Fibroblast of the aortic adventitia (primary cell): ENCODE results near the gene ABHD8. TPM values are rescaled to one million over a fixed set of nuclear protein-coding genes. Genes with fewer than 3 reads are reported as not detected.

Source experiments
- DNase-seq: peaks from one replicate; pipeline ENCODE4 v3.0.0-alpha.2; 2010; ENCODE audit warnings: low read depth
- H3K4me3 ChIP-seq: 2 replicates; pipeline ENCODE4 v1.5.1; 2011; ENCODE audit warnings: low read depth, mild to moderate bottlenecking, control low read depth, low read length, moderate library complexity
- CTCF ChIP-seq: IDR thresholded peaks from 2 replicates; pipeline ENCODE4 v1.5.1; 2011; ENCODE audit warnings: mild to moderate bottlenecking, low read length, control low read depth, inconsistent platforms; ENCODE audit not compliant: insufficient read depth
- total RNA-seq: library from RNA; depleted of rRNA; stranded (reverse); fragments of >200 nt; gene quantifications from 2 replicates; pipeline ENCODE4 v1.2.3, GENCODE V29; 2012; ENCODE audit warnings: low replicate concordance

Gene ABHD8
- total RNA-seq = 12.5 and 13.3 TPM in 2 replicates

GRCh38 chr19:17303167-17303939 is at the start of gene ABHD8:
ABHD8 (minus strand) TSS chr19:17303425; CDS start chr19:17301616, 1,809 bp downstream.
- DNase-seq = peak; percentile 96
- TF ChIP-seq CTCF = peak; percentile 48
- peak within 1 kb of the TSS; percentile 73 for H3K4me3 ChIP-seq

- H3K4me3 ChIP-seq = no peak overlapping the region
- no peak for DNase-seq
Measured at GRCh38 chr19:17352608-17353280, 49.5 kb upstream of the ABHD8 start.

GRCh38 chr19:17351815-17352435 is 48.7 kb upstream of the ABHD8 start:
- H3K4me3 ChIP-seq = no peak overlapping the region
- DNase-seq = no peak
- no peak for TF ChIP-seq CTCF

More at GRCh38 chr19:17352608-17353280, 49.5 kb upstream of the ABHD8 start:
- TF ChIP-seq CTCF = no peak

- TF ChIP-seq CTCF = no peak
- DNase-seq = peak; percentile 69
- H3K4me3 ChIP-seq = no peak overlapping the region
Measured at GRCh38 chr19:17348700-17349099, 45.5 kb upstream of the ABHD8 start.

GRCh38 chr19:17347877-17348276 is 44.7 kb upstream of the ABHD8 start:
- no peak for TF ChIP-seq CTCF
- DNase-seq = no peak
- H3K4me3 ChIP-seq = no peak overlapping the region

- DNase-seq = peak; percentile 66
- TF ChIP-seq CTCF = no peak
Measured at GRCh38 chr19:17347361-17347760, 44.1 kb upstream of the ABHD8 start.

More at GRCh38 chr19:17347361-17347760, 44.1 kb upstream of the ABHD8 start:
- H3K4me3 ChIP-seq = no peak overlapping the region
